ENCODE data around the gene COPS6. TPM values are rescaled to one million over a fixed set of nuclear protein-coding genes. Genes with fewer than 3 reads are reported as not detected.
A peak's percentile ranks its signal among the peaks of the same experiment; 100 is the strongest.

Gene COPS6
- total RNA-seq, 4 donors from 2014 or later = 40.7 to 83.6 (median 62.9) TPM

DNA sequence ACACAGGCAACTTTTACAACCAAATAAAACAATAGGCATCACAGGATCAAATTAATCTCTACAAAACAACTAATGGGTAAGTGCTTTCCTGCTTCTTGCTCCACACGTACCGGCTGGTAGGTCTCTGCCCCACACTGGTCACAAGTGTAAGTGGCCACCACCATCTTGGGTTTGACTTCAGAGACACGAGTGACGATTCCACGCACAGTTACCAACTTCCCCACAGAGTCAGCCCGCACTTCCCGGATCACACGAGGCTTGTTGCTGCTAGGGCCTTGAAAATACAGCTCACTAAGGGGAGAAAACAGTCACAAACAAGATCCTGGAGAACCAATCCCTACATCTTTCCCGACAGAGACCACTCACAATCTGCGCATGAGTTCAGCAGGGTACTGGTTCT lies 10.1 kb downstream of the COPS6 start:
- no peak for ATAC-seq
- Histone ChIP-seq H3K4me1 (peaks cover 0 to 42% (median 13%) of the 10 kb centered on the region in 3 donors), H3K36me3 (peaks cover 0 to 71% of the 10 kb centered on the region in 2 donors), H3K27me3 (no peaks in the 10 kb centered on the region), H3K9me3 (no peaks in the 10 kb centered on the region), H3K4me3 (no peak overlapping the region), H3K27ac (peak overlapping the region in 1 of 4 donors; percentile 88)
- TF ChIP-seq EP300 (IDR thresholded peaks at IDR 0.05) (no peak), POLR2AphosphoS5 (IDR thresholded peaks at IDR 0.05) (no peak), POLR2A (IDR thresholded peaks at IDR 0.05) (no peak)
- TF ChIP-seq, protein P1, sequence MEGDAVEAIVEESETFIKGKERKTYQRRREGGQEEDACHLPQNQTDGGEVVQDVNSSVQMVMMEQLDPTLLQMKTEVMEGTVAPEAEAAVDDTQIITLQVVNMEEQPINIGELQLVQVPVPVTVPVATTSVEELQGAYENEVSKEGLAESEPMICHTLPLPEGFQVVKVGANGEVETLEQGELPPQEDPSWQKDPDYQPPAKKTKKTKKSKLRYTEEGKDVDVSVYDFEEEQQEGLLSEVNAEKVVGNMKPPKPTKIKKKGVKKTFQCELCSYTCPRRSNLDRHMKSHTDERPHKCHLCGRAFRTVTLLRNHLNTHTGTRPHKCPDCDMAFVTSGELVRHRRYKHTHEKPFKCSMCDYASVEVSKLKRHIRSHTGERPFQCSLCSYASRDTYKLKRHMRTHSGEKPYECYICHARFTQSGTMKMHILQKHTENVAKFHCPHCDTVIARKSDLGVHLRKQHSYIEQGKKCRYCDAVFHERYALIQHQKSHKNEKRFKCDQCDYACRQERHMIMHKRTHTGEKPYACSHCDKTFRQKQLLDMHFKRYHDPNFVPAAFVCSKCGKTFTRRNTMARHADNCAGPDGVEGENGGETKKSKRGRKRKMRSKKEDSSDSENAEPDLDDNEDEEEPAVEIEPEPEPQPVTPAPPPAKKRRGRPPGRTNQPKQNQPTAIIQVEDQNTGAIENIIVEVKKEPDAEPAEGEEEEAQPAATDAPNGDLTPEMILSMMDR (IDR thresholded peaks at IDR 0.05) = no peak
- 83 to 85% methylated on average over 6 to 10 of the region's 10 CpGs for WGBS, 2 donors (ENCODE audit: low coverage in 1 of 2)

DNA sequence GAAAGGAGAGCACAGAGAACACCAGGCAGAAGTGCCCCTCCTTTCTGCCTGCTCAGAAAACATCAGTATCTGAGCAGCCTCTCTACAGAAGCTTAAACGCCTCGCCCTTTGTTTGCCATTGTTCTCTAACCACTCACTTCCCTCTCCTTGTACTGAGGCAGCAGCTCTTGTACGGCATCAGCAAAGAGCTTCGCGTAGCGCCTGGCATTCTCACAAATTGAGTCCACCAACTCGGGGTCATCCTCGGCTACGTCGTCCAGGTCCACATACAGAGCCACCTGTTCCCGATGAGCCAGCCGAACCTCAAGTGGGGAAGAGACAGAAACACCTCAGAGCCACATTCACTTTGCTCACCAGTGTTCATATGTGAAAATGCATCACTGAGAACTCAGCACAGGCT lies 10.7 kb downstream of the COPS6 start:
- no peaks in the 10 kb centered on the region for H3K9me3 ChIP-seq
- H3K27me3 ChIP-seq = no peaks in the 10 kb centered on the region
- 64 to 67% methylated on average over 1 to 4 of the region's 12 CpGs for WGBS, 2 donors (ENCODE audit: low coverage in 1 of 2)
- H3K4me3 ChIP-seq = peak overlapping the region in 1 of 2 donors; percentile 64
- ATAC-seq = no peak
- TF ChIP-seq EP300 (IDR thresholded peaks at IDR 0.05) = no peak
- TF ChIP-seq, protein P1 (IDR thresholded peaks at IDR 0.05) = no peak
- TF ChIP-seq POLR2AphosphoS5 (IDR thresholded peaks at IDR 0.05) = no peak
- TF ChIP-seq POLR2A (IDR thresholded peaks at IDR 0.05) = no peak
- peaks cover 0 to 41% (median 13%) of the 10 kb centered on the region in 3 donors for H3K4me1 ChIP-seq
- H3K27ac ChIP-seq = peak overlapping the region in 2 of 4 donors; percentile 88 to 93
- peaks cover 0 to 71% of the 10 kb centered on the region in 2 donors for H3K36me3 ChIP-seq

DNA sequence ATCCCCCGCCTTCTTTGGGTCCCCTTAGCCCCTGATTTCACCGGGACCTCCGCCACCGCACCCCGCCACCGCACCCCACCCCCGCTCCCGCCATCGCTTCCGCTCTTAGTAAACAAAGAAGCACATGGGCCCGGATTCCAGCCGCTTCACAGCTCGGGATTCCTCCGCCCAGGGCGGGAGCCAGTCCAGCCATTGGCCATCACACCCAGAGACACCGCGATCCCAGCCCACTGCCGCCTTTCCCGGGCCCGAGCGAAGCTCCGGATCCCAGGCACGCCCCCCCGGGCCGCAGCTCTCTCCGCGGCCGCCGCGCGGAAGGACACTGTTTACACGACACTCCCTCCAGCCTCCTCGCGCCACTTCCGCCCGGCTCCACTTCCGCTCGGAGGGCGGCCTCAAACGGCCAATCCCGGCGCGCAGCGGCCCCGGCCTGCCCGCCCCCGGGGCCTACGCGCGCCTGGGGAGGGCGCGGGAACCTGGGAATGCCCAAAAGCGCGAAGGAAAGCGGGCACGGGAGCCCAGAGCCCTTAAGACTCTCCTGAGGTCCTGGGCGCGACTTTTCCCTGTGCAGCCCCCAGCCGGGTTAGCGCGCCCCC lies 11.7 kb downstream of the COPS6 start:
- peak; percentile 89 for ATAC-seq
- no peaks in the 10 kb centered on the region for H3K27me3 ChIP-seq
- H3K27ac ChIP-seq = peak overlapping the region; percentile 85 to 98 (median 90)
- TF ChIP-seq, protein P1 (IDR thresholded peaks at IDR 0.05) = no peak
- TF ChIP-seq POLR2AphosphoS5 (IDR thresholded peaks at IDR 0.05) = peak; percentile 92
- TF ChIP-seq POLR2A (IDR thresholded peaks at IDR 0.05) = peak in 1 of 2 donors; percentile 32
- no peak for TF ChIP-seq EP300 (IDR thresholded peaks at IDR 0.05)
- 0% methylated on average over 2 of the region's 61 CpGs; no CpG with 5 or more reads in 1 of the 2 donors for WGBS, 2 donors (ENCODE audit: low coverage in 1 of 2)
- no peaks in the 10 kb centered on the region for H3K9me3 ChIP-seq
- peak overlapping the region; percentile 64 to 65 for H3K4me3 ChIP-seq
- peaks cover 0 to 71% of the 10 kb centered on the region in 2 donors for H3K36me3 ChIP-seq
- peaks cover 0 to 41% (median 13%) of the 10 kb centered on the region in 3 donors for H3K4me1 ChIP-seq

DNA sequence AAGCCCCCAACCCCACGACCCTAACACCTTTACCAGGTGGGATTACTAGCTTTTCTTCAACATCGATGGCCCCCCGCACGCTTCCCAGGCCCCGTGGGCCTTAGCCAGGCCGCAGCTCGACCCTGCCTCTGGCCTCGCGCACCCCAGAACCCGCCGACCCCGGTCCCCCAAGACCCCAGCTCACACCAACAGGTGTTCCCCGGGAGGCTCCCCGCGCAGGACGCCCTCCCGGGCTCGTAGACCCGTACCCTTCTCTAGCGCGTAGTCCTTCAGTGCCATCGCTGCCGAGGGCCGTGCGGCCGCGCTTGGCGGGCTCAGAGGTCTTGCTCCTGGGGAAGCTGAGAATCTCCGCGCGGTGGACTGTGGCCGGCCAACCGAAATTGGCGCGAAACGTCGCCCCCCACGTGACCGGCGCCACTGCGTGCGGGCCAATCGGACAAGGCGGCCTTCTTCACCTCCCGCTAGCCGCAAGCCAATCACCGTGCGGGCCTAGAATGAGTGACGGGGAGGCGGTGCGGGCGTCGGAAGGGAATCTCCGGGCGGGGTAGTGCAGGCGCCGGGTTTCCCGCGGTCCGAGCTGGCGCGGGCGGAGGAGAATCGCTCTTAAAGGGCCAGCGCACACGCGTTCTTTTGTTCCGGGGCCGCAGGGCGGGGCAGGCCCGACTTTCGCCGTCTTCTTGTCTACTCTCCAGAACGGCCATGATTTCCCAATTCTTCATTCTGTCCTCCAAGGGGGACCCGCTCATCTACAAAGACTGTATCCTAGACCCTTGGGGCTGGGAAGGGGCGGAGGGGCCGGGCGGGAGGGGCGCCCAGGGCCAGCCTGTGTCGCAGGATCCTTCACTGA lies 12.5 kb downstream of the COPS6 start, which contains the start of the genes AP4M1 and MCM7:
AP4M1 (plus strand) TSS at position 628 of the 847 bp plus-strand sequence; CDS start at position 700, 72 bp downstream.
MCM7 (minus strand) TSS at position 382 of the 847 bp plus-strand sequence; CDS start at position 279, 103 bp downstream.
- peaks cover 0 to 71% of the 10 kb centered on the region in 2 donors for H3K36me3 ChIP-seq
- peak; percentile 34 for TF ChIP-seq POLR2AphosphoS5 (IDR thresholded peaks at IDR 0.05)
- TF ChIP-seq POLR2A (IDR thresholded peaks at IDR 0.05) = no peak
- no peaks in the 10 kb centered on the region for H3K27me3 ChIP-seq
- H3K4me1 ChIP-seq = peaks cover 0 to 41% (median 13%) of the 10 kb centered on the region in 3 donors
- peak; percentile 94 for ATAC-seq
- 0% methylated on average over 3 of the region's 80 CpGs; no CpG with 5 or more reads in 1 of the 2 donors for WGBS, 2 donors (ENCODE audit: low coverage in 1 of 2)
- H3K27ac ChIP-seq = peak within 1 kb of the TSS; percentile 85 to 98 (median 90)
- no peaks in the 10 kb centered on the region for H3K9me3 ChIP-seq
- H3K4me3 ChIP-seq = peak within 1 kb of the TSS; percentile 64 to 71
